Measurements from ENCODE around the gene SPOP.

The SPOP gene

DNA sequence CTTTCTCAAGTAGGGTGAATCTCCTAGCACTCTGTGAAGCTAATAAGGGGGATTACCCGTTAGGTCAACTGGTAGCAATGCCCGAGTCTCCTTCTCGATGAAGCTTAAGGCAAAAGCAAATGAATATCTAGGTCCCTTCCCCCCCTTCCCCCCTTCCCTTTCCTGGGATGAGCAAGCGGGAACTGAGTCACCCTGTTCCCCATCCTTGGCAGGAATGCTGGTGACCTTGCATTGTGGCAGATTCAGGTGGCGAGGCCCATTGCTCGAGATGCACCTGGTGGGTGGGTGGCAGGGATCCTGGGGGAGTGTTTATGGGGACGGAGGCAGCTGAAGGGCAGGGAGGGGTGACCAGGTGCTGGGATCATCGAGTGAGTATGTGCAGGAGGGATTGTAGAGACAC is 95.1 kb downstream of the SPOP start:
- DNase-seq: no peak

- no peak for DNase-seq
These were observed 95.7 kb downstream of the SPOP start for GRCh38 chr17:49582055-49582722.

DNA sequence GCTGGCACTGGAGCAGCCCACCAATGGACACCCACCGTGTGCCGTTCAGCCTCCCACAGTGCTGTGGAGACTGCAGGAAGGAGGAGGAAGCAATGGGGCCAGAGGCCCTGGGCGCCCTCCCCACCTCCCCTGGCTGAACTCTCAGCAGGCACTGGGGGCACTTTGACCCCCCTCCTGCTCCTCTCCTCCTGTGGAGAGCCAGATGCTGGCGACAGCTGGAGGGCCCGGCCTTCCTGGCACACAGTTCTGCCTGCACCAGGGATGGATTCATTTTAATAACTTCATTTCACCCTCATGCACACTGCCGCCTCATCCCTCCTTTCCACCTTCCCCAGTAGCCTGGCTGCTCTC is 96.3 kb downstream of the SPOP start:
- no peak for DNase-seq

- no peak for DNase-seq
These were observed 96.8 kb downstream of the SPOP start for GRCh38 chr17:49580981-49581647.

DNA sequence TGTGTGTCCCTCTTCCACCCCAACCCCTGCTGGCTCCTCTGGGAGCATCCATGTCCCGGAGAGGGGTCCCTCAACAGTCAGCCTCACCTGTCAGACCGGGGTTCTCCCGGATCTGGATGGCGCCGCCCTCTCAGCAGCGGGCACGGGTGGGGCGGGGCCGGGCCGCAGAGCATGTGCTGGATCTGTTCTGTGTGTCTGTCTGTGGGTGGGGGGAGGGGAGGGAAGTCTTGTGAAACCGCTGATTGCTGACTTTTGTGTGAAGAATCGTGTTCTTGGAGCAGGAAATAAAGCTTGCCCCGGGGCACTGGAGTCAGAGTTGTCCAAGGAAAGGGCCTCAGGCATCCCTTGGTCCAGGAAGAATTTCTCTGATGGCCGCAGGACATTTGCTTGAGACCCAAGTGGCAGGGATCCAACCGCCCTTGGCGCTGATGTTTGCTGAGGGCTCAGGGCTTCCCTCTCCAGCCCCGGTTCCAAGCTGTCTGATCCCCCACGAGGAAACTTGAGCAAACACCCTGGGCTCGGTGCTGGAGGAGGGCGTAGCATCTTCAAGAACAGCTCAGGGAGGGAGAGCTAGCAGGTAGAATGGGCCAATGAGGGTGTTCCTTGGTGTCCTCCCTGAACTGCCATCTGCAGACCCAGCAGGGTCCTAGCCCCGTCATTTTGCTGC is 97.7 kb downstream of the SPOP start:
- DNase-seq: no peak

DNA sequence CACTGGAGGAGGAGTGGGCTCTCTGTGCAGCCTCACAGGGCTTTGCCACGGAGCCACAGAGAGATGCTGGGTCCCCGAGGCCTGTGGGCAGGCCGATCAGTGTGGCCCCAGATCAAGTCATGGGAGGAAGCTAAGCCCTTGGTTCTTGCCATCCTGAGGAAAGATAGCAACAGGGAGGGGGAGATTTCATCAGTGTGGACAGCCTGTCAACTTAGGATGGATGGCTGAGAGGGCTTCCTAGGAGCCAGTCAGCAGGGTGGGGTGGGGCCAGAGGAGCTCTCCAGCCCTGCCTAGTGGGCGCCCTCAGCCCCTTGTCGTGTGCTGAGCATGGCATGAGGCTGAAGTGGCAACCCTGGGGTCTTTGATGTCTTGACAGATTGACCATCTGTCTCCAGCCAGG is 98.4 kb downstream of the SPOP start:
- no peak for DNase-seq

DNA sequence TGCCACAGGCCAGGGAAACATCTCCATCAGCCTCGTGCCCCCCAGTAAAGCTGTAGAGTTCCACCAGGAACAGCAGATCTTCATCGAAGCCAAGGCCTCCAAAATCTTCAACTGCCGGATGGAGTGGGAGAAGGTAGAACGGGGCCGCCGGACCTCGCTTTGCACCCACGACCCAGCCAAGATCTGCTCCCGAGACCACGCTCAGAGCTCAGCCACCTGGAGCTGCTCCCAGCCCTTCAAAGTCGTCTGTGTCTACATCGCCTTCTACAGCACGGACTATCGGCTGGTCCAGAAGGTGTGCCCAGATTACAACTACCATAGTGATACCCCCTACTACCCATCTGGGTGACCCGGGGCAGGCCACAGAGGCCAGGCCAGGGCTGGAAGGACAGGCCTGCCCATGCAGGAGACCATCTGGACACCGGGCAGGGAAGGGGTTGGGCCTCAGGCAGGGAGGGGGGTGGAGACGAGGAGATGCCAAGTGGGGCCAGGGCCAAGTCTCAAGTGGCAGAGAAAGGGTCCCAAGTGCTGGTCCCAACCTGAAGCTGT is 98.9 kb downstream of the SPOP start:
- DNase-seq: no peak

- no peak for DNase-seq
These were observed 99.5 kb downstream of the SPOP start for GRCh38 chr17:49578414-49578813.

- no peak for DNase-seq
These were observed 99.9 kb downstream of the SPOP start for GRCh38 chr17:49577963-49578362.

DNA sequence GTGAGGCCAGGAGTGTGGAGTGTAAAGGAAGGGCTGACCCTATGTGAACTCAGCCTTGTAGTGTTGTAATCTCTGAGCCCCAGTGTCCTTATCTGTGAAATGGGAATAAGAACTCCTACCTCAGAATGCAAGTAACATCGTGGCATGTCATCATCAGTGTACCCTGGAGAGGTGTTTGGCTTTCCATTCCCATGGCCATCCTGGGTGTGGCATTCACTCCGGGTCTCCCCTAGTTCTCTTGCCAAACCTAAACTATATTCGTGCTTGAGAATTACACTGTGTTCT is 100.3 kb downstream of the SPOP start:
- DNase-seq: no peak

DNA sequence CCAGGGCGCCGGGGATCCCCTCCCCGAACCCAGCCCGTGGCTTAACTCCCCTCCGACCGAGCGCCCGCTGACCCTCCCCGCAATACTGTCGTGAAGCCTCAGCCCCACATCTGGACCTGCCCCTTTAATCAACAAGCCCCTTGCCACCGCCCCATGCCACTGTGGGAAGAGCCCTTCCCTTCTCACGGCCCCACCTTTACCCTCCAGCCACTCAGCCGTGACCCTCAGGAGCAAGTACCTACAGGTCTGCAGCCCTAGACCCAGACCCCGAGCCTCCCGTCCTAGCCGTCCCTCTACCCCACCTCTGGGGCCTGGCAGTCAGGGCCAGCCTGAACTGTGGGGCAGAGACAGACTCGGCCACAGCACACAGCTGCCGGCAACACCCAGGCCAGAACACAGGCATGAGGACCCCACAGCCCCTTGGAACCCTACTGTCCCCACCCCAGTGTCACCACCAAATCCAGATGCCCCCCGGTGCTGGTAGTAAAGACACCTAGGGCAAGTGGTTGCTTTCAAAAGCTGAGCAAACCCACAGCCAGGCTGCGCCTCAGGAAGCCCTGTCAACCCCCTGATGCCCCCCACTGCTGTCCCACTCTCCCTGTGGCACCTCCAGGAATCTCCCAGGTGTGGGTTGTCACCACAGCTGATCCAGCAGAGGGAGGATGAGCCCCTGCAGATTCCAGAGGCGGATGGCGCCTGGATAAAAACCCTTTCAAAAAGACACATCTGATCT is 100.8 kb downstream of the SPOP start:
- no peak for DNase-seq

- DNase-seq: peak; percentile 35
These were observed 101.6 kb downstream of the SPOP start for GRCh38 chr17:49576088-49576916.

DNA sequence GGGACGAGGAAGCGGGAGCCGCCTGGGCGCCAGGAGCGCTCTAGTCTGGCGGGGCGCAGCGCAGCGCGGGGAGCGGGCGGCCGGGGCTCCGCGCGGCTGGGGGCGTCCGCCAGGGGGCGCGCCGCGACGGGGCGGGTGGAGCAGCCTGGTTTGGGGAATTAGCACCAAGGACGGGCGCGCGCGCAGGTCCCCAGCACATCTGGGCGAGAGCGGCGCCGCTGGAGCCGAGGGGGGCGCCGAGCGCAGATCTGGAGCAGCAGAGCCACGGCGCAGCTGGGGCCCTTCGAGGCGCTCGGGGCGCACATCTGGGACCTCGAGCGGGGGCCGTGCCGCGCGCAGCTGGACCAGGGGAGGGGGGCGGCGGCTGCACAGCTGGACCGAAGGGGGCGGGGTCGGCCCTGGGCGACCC is 102.2 kb downstream of the SPOP start, which contains the start of gene NXPH3:
Gene NXPH3, plus strand, starts transcription at position 193 of the 409 bp plus-strand sequence. CDS start 349 bp downstream, outside the sequence.
- peak; percentile 55 for DNase-seq

- DNase-seq: no peak
These were observed 102.8 kb downstream of the SPOP start for GRCh38 chr17:49574945-49575678.

DNA sequence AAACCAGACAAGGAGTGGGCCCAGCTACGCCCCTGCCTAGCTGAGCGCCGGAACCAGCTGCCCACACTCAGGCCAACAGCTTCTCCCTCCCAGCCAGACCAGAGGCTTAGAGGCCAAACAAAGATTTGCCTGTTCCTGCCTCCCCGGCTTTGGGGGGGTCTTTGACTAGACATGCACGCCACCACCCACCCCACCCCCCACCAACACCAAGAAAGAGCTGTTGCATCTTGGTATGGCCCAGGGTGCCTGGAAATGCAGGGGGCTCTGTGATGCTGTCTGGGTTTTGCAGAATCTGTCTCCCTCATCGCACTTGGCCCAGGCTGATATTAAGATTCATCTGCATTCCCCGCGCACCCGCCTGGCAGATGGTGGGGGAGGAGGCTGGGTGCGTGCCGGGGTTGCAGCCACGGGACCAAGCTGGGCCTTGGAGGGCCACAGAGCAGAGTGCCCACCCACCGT is 103.5 kb downstream of the SPOP start:
- no peak for DNase-seq

DNA sequence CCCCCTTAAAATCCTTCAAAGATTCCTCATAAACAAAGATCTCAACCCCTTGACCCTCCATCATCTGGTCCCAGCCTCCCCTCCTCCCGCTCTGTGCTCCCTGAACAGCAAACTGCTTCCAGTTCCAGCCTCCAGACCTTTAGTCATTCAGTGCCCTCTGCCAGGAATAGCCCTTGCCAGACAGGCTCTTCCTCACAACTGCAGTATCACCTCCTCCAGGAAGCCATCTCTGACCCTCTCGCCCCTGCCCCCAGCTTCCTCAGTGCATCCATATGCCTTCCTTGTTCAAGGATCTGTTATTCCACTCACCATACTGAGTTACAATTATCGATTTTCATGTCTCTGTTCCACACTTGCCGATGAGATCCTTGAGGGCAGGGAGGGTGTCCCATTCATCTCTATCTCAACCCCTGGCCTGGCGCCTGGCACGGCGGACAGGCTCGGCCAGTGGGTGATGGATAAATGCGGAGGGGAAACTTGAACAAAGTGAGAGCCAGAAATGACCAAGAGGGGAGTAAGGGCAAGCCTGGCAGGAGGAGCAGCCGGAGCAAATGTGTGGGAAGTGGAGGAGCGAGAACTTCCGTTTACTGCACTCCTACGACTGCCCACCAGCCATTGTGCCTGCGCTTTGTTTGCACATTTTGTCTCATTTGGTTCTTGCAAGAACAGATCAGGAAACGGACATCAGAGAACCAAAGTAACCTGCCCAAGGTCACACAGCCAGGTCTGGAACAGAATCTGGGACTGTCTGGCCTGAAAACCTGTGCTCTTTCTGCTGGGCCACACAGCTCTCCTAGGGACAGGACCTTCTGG is 104.2 kb downstream of the SPOP start:
- no peak for DNase-seq

DNA sequence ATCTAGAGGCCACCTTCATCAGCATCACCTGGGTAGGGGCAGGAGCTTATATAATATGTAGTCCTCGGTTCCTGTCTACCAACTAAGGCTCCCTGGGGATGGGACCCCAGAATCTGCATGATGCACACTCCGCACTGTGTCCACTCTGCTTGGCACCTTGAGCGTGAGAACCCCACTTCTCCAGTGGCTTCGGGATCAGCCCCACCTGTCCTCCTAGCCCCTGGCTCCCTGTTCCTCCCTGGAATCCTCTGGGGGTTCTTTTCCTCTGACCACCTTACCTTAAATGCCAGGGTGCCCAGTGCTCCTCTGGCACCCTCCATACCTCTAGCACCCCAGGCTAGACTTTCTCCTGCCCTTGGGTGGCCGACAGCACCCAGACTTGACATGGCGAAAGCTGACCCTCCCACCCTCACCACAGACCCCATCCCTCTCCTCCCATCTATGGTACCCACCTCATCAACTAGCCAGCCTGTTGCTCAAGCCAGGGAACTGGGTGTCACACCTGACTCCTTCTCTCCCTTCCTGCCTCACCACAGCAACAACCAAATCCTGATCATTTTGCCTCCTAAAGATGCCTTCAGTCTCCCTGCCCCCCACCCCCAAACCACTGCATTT is 105.0 kb downstream of the SPOP start:
- DNase-seq: no peak

DNA sequence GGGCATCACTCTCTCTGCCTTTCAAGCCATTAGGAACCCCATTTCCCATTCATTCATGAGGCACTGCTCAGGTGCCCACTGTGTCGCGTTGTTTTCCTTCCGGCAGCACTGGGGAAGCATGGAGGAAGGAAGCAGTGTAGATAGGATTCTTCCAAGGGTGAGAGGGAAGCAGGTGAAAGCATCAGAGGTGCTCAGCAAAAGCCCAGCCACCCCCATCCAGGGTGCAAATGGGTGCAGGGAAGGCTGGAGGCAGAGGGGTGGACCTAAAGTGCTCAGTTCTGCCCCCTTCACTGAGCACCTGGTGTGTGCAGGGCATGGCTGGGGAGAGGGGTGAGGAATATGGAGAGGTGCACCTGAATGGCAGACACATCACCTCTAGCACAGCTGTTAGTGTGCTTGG is 105.7 kb downstream of the SPOP start:
- no peak for DNase-seq

DNA sequence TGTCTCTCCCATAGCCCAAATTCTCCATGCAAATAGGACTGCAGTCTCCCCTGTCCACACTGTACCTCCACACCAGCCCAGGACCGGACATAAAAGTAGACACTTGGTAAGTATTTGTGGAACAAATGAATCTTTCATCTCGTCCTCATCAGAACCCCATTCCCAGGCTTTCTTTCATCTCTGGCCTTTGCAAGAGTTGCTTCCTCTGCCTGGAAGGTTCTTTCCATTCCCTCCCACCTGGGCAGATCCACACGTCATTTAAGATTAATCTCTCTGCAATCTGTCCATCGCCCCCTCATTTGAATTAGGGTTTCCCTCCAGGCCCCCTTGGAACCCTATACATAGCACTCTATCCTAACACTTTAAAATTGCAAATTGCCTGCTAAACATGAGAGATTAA is 106.1 kb downstream of the SPOP start:
- no peak for DNase-seq

DNA sequence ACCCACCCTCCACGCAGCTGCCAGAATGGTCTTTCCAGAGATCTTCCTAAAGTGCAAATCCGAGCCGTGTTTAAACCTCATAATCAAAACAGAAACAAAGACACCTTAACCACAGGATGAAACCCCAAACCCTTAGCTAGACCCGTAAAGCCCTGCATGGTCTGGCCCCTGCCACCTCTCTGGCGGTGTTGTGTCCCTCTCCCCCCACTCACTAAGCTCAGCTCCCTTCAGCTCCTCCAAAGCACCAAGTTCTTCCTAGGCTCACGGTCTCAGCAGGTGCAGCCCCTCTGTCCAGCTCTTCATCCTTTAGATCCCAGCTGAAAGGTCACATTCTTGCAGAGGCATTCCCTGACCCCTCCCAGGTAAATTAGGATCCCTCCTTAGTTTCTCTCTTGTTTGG is 106.6 kb downstream of the SPOP start:
- no peak for DNase-seq
